ENCODE measurements around the gene BHLHE40.
"Not testable (repeated sequence)": the region's sequence is repeated elsewhere in the genome, so short reads cannot be mapped to it uniquely, and the experiment has no call there.

The BHLHE40 gene

DNA sequence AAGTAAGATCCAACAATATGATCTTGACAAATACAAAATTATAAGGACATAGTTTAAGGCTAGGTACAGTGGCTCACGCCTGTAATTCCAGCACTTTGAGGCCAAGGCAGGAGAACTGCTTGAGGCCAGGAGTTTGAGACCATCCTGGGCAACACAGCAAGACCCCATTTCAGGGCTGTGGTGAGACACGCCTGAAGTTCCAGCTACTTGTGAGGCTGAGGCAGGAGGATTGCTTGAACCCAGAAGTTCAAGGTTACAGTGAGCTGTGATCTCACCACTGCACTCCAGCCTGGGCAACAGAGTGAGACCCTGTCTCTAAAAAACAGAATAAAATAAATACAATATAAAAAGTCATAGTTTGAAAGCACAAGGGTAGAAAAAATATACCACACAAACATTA lies 17.4 kb upstream of the BHLHE40 start:
- not testable (repeated sequence) for FAIRE-seq

DNA sequence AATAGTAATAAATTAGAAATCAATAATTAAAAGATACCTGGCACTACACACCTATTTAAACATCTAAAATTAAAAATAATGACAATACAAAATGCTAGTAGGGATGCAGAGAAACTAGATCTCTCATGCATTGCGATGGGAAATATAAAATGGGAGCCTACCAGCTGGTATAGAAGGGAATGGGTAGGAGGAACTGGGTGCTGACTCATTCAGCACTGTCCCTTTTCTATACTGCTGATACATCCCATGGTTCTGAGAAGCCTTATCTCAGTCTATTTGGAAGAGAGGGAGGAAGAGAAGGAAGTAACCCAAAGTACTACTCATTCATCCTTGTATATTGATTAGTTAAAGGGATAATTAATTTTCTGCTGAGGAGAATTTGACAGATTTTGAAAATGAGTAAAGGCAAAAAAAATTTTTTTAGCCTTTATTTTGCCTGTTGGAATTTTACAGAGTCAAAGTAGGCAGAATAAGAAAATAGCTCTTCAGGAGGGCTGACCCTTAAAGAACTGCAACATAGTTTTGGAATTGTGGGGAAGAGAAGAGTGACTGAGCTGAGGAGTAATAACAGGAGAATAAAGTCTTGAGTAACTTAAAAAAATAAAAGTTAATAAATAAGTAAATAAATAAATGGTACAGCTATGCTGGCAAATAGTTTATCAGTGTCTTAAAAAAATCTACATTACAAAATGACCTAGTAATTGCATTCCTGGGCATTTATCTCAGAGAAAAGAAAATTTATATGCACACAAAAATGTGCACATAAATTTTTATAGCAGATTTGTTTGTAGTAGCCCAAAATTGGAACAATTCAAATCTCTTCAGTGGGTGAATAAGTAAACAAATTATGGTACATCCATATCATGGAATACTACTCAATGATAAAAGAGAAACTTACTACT lies 15.3 kb upstream of the BHLHE40 start:
- DNase-seq (ENCODE audit: low spot score) (no peak), FAIRE-seq (no peak)

More for the DNA sequence above, 17.4 kb upstream of the BHLHE40 start:
- not testable (repeated sequence) for DNase-seq (ENCODE audit: low spot score)

DNA sequence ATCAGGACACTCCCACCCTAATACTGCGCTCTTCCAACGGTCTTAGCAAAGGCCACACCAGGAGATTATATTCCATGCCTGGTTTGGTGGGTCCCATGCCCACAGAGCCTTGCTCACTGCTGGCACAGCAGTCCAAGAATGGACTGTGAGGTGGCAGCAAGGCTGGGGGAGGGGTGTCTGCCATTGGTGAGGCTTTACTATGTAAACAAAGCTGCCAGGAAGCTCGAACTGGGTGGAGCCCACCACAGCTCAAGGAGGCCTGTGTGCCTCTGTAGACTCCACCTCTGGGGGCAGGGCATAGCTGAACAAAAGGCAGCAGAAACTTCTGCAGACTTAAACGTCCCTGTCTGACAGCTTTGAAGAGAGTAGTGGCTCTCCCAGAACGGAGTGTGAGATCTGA lies 13.2 kb upstream of the BHLHE40 start:
- not testable (repeated sequence) for DNase-seq (ENCODE audit: low spot score); FAIRE-seq

DNA sequence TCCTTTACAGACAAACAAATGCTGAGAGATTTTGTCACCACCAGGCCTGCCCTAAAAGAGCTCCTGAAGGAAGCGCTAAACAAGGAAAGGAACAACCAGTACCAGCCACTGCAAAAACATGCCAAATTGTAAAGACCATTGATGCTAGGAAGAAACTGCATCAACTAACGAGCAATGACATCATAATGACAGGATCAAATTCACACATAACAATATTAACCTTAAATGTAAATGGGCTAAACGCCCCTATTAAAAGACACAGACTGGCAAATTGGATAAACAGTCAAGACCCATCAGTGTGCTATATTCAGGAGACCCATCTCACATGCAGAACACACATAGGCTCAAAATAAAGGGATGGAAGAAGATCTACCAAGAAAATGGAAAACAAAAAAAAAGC lies 11.6 kb upstream of the BHLHE40 start:
- not testable (repeated sequence) for DNase-seq (ENCODE audit: low spot score); FAIRE-seq

DNA sequence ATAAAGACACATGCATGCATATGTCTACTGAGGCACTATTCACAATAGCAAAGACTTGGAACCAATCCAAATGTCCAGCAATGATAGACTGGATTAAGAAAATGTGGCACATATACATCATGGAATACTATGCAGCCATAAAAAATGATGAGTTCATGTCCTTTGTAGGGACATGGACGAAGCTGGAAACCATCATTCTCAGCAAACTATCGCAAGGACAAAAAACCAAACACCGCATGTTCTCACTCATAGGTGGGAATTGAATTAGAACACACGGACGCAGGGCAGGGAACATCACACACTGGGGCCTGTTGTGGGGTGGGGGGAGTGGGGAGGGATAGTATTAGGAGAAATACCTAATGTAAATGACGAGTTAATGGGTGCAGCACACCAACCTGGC lies 7.8 kb upstream of the BHLHE40 start:
- not testable (repeated sequence) for DNase-seq (ENCODE audit: low spot score); FAIRE-seq

DNA sequence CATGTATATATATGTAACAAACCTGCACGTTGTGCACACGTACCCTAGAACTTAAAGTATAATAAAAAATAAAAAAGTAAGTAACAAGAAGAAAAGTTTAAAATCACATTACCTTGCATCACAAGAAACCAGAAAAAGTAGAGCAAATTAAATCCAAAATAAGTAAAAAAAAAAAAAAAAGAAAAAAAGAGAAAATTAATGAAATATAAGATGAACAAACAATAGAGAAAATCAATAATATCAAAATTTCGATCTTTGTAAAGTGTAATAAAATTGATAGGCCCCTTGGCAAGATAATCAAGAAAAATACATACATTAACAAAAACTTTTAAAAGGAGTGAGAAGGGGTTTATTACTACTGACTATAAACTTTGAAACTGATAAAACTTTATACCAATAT lies 7.4 kb upstream of the BHLHE40 start:
- DNase-seq (ENCODE audit: low spot score) = no peak
- no peak for FAIRE-seq

DNA sequence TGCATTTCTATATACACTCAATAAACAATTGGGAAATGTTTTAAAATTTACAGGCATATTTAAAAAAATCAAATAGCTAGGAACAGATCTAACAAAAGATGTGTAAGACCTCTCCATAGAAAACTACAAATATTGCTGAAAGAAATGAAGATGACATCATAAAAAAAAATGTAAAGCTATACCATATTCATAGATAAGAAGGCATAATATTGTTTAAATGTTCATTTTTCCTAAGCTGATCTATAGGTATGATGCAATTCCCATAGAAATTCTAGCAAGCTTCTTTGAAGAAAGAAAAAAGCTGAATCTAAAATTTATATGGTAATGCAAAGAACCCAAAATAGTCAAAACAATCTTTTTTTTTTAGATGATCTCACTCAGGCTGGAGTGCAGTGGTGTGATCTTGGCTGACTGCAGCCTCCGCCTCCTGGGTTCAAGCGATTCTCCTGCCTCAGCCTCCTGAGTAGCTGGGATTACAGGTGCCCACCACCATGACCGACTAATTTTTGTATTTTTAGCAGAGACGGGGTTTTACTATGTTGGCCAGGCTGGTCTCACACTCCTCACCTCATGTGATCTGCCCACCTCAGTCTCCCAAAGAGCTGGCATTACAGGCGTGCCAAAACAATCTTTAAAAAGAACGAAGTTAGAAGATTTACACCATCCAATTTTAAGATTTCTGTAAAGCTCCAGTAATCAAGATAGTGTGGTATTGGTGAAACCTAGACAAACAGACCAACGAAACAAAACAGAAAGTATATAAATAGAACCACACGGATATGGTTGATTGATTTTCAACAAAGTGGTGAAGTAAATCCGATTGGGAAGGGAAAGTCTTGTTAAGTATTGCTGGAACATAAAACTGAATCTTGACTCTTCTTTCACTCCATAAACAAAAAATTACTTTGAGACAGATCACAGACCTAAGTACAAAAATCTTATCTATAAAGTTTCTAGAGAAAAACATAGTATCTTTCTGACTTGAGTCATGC lies 6.3 kb upstream of the BHLHE40 start:
- DNase-seq (ENCODE audit: low spot score) (no peak), FAIRE-seq (no peak)

DNA sequence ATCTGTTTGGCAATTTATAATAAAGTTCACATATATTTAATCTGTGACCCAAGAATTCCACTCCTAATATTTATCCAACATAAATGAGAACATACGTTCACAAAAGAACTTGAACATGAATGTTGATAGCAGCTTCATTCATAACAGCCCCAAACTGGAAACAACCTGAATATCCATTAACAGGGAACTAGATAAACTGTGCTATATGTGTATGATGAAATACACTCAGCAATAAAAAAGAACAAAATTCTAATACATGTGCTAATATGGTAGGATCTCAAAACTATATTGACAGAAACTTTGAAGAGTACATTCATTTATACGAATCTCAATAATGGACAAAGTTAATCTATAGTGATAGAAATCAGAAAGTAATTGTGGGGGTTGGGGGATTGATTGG lies 5.1 kb upstream of the BHLHE40 start:
- DNase-seq (ENCODE audit: low spot score) = no peak
- FAIRE-seq = no peak

DNA sequence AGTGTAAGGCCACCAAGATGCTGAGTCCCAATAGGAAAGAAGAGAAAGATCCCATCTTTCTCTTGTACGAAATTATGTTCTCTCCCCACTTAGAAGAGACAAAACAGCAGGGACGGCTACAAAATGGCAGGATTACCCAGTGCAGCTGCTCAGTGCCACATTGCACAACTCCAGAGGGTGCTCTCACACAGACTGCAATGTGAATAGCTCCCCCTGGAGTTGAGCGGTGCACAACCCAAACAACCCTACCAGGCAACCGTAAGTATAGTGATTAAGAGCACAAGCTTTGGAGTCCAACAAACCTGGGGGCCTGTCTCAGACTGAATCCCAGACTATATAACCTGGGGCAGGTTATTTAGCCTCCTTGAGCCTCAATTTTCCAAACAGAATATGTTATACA lies 3.1 kb upstream of the BHLHE40 start:
- no peak for FAIRE-seq
- peak; percentile 69 for DNase-seq (ENCODE audit: low spot score)

DNA sequence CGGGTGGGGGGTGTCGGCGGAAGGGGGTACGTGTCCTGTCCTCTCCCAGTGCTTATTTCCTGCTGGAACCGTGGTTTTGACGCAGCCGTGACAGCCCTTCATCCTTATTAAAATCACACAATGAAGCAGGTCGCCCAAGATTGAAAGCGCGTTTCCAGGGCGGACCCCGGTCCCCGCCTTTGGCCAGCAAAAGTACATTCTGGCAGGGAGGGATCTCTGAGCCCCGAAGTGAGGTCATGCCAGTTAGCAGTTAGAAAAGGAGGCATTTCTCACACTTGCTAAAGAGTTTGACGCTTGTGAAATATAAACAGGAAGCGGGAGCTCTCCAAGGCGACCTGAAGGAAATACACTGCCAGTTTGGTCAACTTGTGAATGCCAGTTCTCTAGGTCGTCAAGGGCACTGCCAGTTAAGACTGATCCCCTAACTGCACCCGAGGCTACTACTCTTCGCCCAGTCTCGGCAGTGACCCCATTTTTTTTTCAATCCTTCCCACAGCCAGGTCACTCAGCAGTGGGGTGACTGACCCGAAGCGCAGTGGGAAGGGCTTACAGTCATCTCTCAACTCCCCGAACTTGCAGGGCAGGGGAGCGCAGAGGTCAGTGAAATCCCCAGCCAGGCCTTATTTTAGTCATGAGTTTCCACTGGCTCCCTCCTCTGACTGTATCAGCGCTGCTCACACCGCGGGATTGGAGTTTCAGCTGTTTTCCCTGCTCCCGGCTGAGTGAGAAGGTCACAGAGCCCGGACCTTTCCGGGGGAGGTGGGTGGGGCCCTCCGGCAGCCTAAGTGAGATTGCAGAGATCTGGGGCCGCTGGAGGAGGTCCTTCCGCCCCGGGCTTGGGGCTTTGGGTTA lies 2.0 kb upstream of the BHLHE40 start:
- DNase-seq (ENCODE audit: low spot score) (peak; percentile 87), FAIRE-seq (peak; percentile 54)

DNA sequence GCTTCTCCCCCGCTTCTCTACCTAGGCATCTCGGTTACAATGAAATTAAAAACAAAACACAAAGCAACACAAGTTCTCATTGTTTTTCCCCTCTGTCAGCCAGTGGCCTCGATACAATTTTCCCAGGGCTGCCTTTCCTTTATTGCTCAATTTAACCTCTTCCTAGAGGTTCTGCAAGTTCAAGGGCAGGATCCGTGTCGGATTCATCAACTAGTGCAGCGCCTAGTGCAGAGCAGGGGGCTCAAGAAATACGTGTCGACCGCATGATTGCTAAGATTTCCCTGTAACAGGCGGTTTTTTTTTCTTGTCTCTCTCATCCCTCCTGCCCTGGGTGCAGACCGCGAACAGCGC lies 1.4 kb upstream of the BHLHE40 start:
- FAIRE-seq (no peak), DNase-seq (ENCODE audit: low spot score) (no peak)

DNA sequence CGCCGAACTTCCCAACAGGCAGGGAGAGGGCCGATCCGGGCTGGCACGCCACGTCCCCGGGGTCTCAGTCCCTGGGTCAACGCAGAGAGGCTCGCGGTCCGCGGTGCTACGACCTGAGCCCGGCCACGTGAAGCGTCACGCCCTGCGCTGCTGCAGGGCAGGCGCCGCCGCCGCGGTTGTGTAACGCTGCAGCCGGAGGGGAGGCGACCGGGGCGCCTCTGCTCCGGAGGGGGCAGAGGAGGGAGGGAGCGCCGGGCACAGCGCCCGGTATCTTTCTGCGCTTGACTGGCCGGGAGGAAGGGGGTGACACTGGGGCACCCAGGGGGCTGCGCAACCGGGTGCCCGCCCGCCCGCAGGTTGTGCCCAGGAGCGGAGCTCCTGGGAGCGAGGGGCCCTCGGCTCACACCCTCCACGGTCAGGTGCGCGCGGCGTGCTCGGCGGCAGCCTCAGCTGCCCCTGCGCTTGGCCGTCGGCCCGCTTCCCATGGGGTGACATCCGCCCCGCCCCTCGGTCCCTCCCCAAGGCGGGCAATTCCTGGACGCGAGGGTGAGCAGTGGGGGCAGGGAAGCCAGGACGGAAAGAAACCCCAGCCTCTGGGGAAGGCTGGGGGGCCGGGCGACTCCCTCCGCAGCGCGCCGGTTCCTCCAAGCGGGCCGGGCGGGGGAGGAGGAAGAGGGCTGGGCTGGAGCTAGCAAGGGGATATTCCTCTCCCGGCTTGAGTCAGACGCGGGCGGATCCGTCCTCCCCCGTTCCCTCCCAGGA lies 852 bp upstream of the BHLHE40 start:
- peak; percentile 51 for FAIRE-seq
- DNase-seq (ENCODE audit: low spot score) = peak; percentile 91

DNA sequence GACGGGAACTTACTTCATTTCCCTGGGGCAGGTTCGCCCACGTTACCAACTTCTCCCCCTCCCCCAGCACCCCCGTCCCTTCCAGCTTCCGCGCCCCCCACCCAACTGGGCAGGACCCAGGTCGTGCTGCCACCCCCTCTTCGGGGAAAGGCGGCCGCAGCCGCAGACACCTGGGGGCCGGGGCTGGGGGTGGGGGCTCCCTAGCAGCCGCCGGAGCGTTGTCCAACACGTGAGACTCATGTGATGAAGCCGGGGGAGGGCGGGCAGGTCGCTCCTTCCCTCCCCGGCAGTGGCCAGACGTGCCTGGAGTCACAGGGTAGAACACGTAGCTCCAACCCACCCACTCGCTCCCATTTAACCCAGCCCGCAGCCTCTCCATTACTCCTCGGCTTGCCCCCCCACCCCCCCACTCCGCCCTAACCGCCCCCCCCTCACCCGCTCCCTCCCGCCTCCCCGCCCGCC lies 240 bp upstream of the BHLHE40 start:
- DNase-seq (ENCODE audit: low spot score) (peak; percentile 96), FAIRE-seq (no peak)

DNA sequence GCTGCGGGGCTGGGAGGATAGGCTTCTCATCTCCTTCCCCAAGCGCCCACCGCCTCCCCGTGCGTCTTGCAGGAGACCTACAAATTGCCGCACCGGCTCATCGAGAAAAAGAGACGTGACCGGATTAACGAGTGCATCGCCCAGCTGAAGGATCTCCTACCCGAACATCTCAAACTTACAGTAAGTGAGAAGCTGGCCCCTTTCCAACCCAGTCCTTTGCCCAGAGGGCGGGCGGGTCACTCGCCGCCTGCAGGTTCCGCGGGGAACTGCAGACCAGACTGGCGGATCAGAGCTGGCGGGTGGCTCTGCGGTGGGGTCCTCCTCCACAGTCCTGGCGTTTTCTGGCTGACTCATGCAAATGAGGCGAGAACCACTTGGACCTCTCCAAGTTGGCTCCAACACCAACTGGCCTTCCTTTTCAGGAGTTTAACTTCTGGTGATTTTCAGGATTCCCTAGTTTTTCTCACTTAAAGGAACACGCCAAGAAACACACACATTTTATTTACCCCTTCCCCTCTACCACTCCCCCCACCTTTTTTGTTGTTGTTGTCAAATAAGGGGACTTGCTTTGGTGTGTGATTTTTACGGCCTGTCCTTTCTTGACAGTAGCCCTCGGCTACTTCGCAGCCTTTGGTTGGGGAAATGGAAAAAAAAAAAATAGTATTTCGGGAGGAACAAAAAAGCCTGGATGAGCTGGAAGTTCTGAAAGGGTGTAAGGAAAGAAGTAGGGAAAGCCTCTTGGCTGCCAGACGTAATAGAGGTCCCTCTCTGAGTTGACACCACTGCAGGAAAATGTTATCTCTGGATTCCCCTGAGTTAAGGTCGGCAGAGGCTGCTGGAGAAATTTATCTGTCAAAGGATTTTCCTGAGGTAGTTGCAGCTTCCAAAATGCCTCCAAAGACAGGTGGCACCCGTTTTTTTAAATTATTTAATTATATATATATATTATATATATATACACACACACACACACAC lies 1.3 kb downstream of the BHLHE40 start:
- peak; percentile 74 for FAIRE-seq
- peak; percentile 91 for DNase-seq (ENCODE audit: low spot score)

DNA sequence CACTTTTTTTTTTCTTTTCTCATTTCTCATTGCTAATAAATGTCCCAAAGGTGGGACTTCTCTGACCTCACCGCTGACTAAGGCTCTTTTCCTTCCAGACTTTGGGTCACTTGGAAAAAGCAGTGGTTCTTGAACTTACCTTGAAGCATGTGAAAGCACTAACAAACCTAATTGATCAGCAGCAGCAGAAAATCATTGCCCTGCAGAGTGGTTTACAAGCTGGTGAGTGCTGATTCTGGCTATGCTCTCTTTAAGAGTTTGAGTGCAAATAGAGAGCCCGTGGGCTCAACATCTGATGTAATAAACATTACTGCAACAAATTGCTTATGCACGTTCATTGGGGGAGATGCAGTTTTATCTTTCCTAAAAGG lies 2.0 kb downstream of the BHLHE40 start:
- FAIRE-seq = no peak
- DNase-seq (ENCODE audit: low spot score) = no peak

DNA sequence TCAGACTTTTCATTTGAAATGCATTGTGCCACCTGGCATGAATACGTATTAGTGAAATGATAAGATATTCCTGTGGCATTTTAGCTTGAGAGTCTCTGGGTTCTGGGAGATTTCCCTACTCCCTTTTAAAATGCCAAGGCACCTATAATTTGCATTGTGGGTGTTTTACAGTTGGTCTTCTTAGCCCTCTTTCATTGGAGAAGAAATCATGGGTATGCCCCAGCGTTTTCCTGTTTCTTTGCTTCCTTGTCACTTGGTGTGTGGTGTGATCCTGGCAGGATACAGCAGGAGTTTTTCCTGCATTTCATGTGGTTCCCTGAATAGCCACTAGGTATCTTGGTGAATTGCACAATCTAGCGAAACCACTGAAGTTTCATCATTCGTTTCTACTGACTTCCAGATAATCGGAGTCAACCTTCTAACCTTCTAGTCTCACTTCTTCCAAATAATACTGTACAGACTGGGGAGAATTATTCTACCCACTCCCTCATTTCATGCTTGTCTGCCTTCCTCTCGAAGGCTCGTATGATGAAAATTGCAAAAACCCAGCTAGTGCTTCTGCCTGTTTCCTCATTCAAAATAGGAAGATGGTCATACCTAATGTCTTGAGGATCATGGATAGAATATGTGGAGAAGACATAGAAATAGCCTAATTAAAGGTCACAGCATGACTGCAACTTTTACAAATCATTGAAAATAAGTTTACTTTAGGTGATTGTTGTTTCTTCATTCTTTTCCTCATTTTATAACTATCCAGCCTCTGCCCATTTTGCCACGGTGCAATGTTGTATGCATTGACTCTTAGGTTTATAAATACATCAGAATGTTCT lies 2.6 kb downstream of the BHLHE40 start:
- DNase-seq (ENCODE audit: low spot score) = peak; percentile 83
- peak; percentile 52 for FAIRE-seq

DNA sequence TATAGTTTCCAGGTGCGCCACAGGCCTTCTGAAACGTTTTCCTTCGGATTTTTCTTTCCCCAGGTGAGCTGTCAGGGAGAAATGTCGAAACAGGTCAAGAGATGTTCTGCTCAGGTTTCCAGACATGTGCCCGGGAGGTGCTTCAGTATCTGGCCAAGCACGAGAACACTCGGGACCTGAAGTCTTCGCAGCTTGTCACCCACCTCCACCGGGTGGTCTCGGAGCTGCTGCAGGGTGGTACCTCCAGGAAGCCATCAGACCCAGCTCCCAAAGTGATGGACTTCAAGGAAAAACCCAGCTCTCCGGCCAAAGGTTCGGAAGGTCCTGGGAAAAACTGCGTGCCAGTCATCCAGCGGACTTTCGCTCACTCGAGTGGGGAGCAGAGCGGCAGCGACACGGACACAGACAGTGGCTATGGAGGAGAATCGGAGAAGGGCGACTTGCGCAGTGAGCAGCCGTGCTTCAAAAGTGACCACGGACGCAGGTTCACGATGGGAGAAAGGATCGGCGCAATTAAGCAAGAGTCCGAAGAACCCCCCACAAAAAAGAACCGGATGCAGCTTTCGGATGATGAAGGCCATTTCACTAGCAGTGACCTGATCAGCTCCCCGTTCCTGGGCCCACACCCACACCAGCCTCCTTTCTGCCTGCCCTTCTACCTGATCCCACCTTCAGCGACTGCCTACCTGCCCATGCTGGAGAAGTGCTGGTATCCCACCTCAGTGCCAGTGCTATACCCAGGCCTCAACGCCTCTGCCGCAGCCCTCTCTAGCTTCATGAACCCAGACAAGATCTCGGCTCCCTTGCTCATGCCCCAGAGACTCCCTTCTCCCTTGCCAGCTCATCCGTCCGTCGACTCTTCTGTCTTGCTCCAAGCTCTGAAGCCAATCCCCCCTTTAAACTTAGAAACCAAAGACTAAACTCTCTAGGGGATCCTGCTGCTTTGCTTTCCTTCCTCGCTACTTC lies 3.8 kb downstream of the BHLHE40 start:
- DNase-seq (ENCODE audit: low spot score) = peak; percentile 40
- no peak for FAIRE-seq

All from RCC 7860 (cell line).